K562 (cell line): ENCODE data around the gene YLPM1. TPM values are rescaled to one million over a fixed set of nuclear protein-coding genes. Genes with fewer than 3 reads are reported as not detected.

Experiments
- EP400 ChIP-seq: fragments of 450-650 bp; IDR thresholded peaks from 2 replicates; pipeline ENCODE4 v1.6.1; 2017; ENCODE audit warnings: antibody characterized with exemption, mild to moderate bottlenecking, moderate library complexity
- ESRRA ChIP-seq: fragments of 450-650 bp; IDR thresholded peaks from 2 replicates; pipeline ENCODE4 v1.6.1; 2014; ENCODE audit warnings: low read depth, mild to moderate bottlenecking, moderate library complexity, borderline replicate concordance
- ETS2 ChIP-seq: IDR thresholded peaks from 2 replicates; pipeline ENCODE4 v1.6.1; 2016; ENCODE audit warnings: borderline replicate concordance, missing genetic modification characterization, mild to moderate bottlenecking, moderate library complexity, missing compliant biosample characterization; ENCODE audit not compliant: poor library complexity, severe bottlenecking
- FOXP1 ChIP-seq: sonication (generic); formaldehyde crosslinking; IDR thresholded peaks from 2 replicates; pipeline ENCODE4 v1.8.0; 2022; ENCODE audit warnings: mild to moderate bottlenecking, missing genetic modification reagents
- KDM1A ChIP-seq, 2 experiments: fragments of 450-650 bp; IDR thresholded peaks; 2 replicates each; pipeline ENCODE4 v1.6.1; 2016; ENCODE audit warnings: mild to moderate bottlenecking in 2 of 2
- SNIP1 ChIP-seq: fragments of 450-650 bp; IDR thresholded peaks from 2 replicates; pipeline ENCODE4 v1.7.1; 2017; ENCODE audit warnings: low read depth, mild to moderate bottlenecking
- ZBTB33 ChIP-seq: sonication (generic); formaldehyde crosslinking; IDR thresholded peaks from 2 replicates; pipeline ENCODE4 v1.8.1; 2023; ENCODE audit warnings: mild to moderate bottlenecking, missing genetic modification reagents
- ZNF277 ChIP-seq: fragments of 250-450 bp; sonication (Bioruptor Pico); IDR thresholded peaks from 2 replicates; pipeline ENCODE4 v1.8.0; 2022; ENCODE audit warnings: inconsistent platforms, mild to moderate bottlenecking, moderate library complexity, borderline replicate concordance
- polyA plus RNA-seq, 8 experiments: library from polyadenylated mRNA; depleted of rRNA in 4 of 8; stranded (reverse) in 5 of 8; unstranded in 3 of 8; fragments of >200 nt; fragmentation: Nextera tagmentation in 2 of 8; fragmentation: Illumina TruSeq in 1 of 8; extraction: Ambion mirVana in 2 of 8; extraction: Trizol in 1 of 8; gene quantifications; 2 replicates each; pipeline versions ENCODE4 v1.2.1 to v1.2.3, GENCODE V29; 2011 to 2014; ENCODE audit warnings: inconsistent platforms in 1 of 8, missing spikeins in 1 of 8
- total RNA-seq, 7 experiments: library from RNA; depleted of rRNA in 6 of 7; stranded (reverse); fragments of >200 nt in 6 of 7; fragmentation: Illumina TruSeq in 2 of 7; extraction: Trizol in 2 of 7; gene quantifications; 2 replicates each; pipeline versions ENCODE4 v1.2.1 to v1.2.3, GENCODE V29; 2011 to 2021; ENCODE audit warnings: low replicate concordance in 1 of 7
- TF ChIP-seq, protein P1 (sequence below), 2 experiments: IDR thresholded peaks in 1 of 2; conservative IDR thresholded peaks in 1 of 2; 2 replicates each; pipeline ENCODE4 v1.6.1; 2016; ENCODE audit warnings: low read depth in 2 of 2, mild to moderate bottlenecking in 1 of 2, missing compliant biosample characterization in 1 of 2, missing genetic modification characterization in 1 of 2, moderate library complexity in 1 of 2

YLPM1 gene
- total and polyA plus RNA-seq, 9 of the 15 experiments (the other 6 are each of a cell fraction or from before 2014, with no cell fraction given) = 7.2 to 32.7 (median 14.6) TPM

DNA sequence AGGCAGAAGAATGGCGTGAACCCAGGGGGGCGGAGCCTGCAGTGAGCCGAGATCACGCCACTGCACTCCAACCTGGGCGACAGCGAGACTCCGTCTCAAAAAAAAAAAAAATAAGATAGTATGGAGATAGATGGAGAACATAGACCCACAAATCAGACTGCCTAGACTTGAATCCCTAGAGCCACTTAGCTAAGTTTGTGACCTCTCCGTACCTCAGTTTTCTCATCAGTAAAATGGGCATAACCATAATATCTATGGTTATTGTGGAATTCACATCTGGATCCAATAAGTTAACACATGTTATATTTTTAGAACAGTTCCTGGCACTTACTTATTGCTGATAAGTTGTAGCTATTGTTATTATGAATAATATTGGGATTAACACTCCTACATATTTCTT is 105.6 kb downstream of the YLPM1 start (continued):
- TF ChIP-seq EP400 (no peak), ETS2 (tag) (no peak), ZBTB33 (no peak), SNIP1 (no peak), KDM1A (IDR thresholded peaks at IDR 0.05) (peak; percentile 34 to 67; a peak in 2 of 4 replicates), FOXP1 (no peak), ZNF277 (CRISPR knock-in tag) (no peak), ESRRA (peak; percentile 26; the same call in 1 of the 2 replicates)
- TF ChIP-seq, protein P1, sequence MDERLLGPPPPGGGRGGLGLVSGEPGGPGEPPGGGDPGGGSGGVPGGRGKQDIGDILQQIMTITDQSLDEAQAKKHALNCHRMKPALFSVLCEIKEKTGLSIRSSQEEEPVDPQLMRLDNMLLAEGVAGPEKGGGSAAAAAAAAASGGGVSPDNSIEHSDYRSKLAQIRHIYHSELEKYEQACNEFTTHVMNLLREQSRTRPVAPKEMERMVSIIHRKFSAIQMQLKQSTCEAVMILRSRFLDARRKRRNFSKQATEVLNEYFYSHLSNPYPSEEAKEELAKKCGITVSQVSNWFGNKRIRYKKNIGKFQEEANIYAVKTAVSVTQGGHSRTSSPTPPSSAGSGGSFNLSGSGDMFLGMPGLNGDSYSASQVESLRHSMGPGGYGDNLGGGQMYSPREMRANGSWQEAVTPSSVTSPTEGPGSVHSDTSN (CRISPR knock-in tag; IDR thresholded peaks at IDR 0.05; ENCODE audit: low read depth) = no peak
- TF ChIP-seq, protein P1 (tag; conservative IDR thresholded peaks at IDR 0.05; ENCODE audit: low read depth) = no peak
